HepG2 (cell line): ENCODE measurements around the gene NFATC2. TPM values are rescaled to one million over a fixed set of nuclear protein-coding genes. Genes with fewer than 3 reads are reported as not detected.

Experiments
- ARID5B ChIP-seq: IDR thresholded peaks from 2 replicates; pipeline ENCODE4 v1.4.0; 2020; ENCODE audit warnings: mild to moderate bottlenecking, missing genetic modification reagents
- CBFB ChIP-seq: sonication (generic); formaldehyde crosslinking; IDR thresholded peaks from 2 replicates; pipeline ENCODE4 v1.4.0; 2020; ENCODE audit warnings: missing genetic modification reagents
- HNF1B ChIP-seq: sonication (generic); formaldehyde crosslinking; IDR thresholded peaks from 2 replicates; pipeline ENCODE4 v1.5.1; 2020; ENCODE audit warnings: mild to moderate bottlenecking, moderate library complexity, missing genetic modification reagents
- ISL2 ChIP-seq: sonication (generic); formaldehyde crosslinking; IDR thresholded peaks from 2 replicates; pipeline ENCODE4 v1.5.0; 2020; ENCODE audit warnings: missing genetic modification reagents
- NR2F1 ChIP-seq, 2 experiments: fragments of 450-650 bp in 1 of 2; formaldehyde crosslinking in 1 of 2; IDR thresholded peaks; 2 replicates each; pipeline versions ENCODE4 v1.5.0 to v1.6.1; 2016 to 2020; ENCODE audit warnings: mild to moderate bottlenecking in 1 of 2, missing compliant biosample characterization in 1 of 2, missing genetic modification reagents in 1 of 2, moderate library complexity in 1 of 2
- PHF5A ChIP-seq: IDR thresholded peaks from one replicate; pipeline ENCODE4 v1.6.1; 2018; ENCODE audit warnings: low read depth, missing genetic modification reagents; ENCODE audit not compliant: unreplicated experiment
- SNAPC4 ChIP-seq: sonication (generic); formaldehyde crosslinking; IDR thresholded peaks from 2 replicates; pipeline ENCODE4 v1.4.0; 2020; ENCODE audit warnings: mild to moderate bottlenecking, missing genetic modification reagents
- ZNF292 ChIP-seq: sonication (generic); formaldehyde crosslinking; IDR thresholded peaks from 2 replicates; pipeline ENCODE4 v1.8.1; 2022; ENCODE audit warnings: mild to moderate bottlenecking, low read depth, missing genetic modification reagents, borderline replicate concordance
- ZNF724P ChIP-seq: sonication (generic); formaldehyde crosslinking; IDR thresholded peaks from 2 replicates; pipeline ENCODE4 v1.8.0; 2022; ENCODE audit warnings: missing genetic modification reagents, borderline replicate concordance
- ZNF780A ChIP-seq: sonication (generic); formaldehyde crosslinking; IDR thresholded peaks from 2 replicates; pipeline ENCODE4 v1.8.0; 2022; ENCODE audit warnings: mild to moderate bottlenecking, missing genetic modification reagents, moderate library complexity
- polyA plus RNA-seq, 8 experiments: library from polyadenylated mRNA; depleted of rRNA in 3 of 8; stranded (reverse) in 7 of 8; unstranded in 1 of 8; fragments of >200 nt; fragmentation: Illumina TruSeq in 4 of 8; extraction: Trizol in 4 of 8; gene quantifications; 2 replicates each; pipeline versions ENCODE4 v1.2.1 to v1.2.3, GENCODE V29; 2011 to 2016; ENCODE audit warnings: low read depth in 4 of 8, missing spikeins in 1 of 8, mixed read lengths in 1 of 8; ENCODE audit not compliant: insufficient read depth in 1 of 8
- total RNA-seq, 5 experiments: library from RNA; depleted of rRNA; stranded (reverse); fragments of >200 nt; fragmentation: Illumina TruSeq; extraction: Trizol; gene quantifications; 2 replicates each; pipeline ENCODE4 v1.2.3, GENCODE V29; 2016; ENCODE audit warnings: low read depth in 1 of 5
- TF ChIP-seq, protein P1 (sequence below): sonication (generic); formaldehyde crosslinking; IDR thresholded peaks from 2 replicates; pipeline ENCODE4 v1.5.1; 2020; ENCODE audit warnings: mild to moderate bottlenecking, missing genetic modification reagents, moderate library complexity
- TF ChIP-seq, protein P2 (sequence below): IDR thresholded peaks from 2 replicates; pipeline ENCODE4 v1.6.1; 2016

Gene NFATC2
- total and polyA plus RNA-seq, 2 of the 13 experiments (the other 11 are each of a cell fraction or from before 2014, with no cell fraction given) = 1.9 to 3.3 TPM

GRCh38 chr20:51428401-51429143 lies 113.9 kb downstream of the NFATC2 start (continued):
- TF ChIP-seq SNAPC4 (0 out of 2 replicates have a peak, but pooled peaks have one; percentile 44), ISL2 (CRISPR knock-in tag) (peak; percentile 87), NR2F1 (CRISPR knock-in tag; IDR thresholded peaks at IDR 0.05) (no peak; a peak in 1 of 4 replicates), ZNF780A (CRISPR knock-in tag) (no peak), PHF5A (CRISPR knock-in tag) (no peak), HNF1B (CRISPR knock-in tag) (peak; percentile 91), ARID5B (CRISPR knock-in tag) (peak; percentile 94), ZNF724P (CRISPR knock-in tag) (peak; percentile 42; the same call in 1 of the 2 replicates), ZNF292 (peak; percentile 98), CBFB (CRISPR knock-in tag) (0 out of 2 replicates have a peak, but pooled peaks have one; percentile 54)
- TF ChIP-seq, protein P1, sequence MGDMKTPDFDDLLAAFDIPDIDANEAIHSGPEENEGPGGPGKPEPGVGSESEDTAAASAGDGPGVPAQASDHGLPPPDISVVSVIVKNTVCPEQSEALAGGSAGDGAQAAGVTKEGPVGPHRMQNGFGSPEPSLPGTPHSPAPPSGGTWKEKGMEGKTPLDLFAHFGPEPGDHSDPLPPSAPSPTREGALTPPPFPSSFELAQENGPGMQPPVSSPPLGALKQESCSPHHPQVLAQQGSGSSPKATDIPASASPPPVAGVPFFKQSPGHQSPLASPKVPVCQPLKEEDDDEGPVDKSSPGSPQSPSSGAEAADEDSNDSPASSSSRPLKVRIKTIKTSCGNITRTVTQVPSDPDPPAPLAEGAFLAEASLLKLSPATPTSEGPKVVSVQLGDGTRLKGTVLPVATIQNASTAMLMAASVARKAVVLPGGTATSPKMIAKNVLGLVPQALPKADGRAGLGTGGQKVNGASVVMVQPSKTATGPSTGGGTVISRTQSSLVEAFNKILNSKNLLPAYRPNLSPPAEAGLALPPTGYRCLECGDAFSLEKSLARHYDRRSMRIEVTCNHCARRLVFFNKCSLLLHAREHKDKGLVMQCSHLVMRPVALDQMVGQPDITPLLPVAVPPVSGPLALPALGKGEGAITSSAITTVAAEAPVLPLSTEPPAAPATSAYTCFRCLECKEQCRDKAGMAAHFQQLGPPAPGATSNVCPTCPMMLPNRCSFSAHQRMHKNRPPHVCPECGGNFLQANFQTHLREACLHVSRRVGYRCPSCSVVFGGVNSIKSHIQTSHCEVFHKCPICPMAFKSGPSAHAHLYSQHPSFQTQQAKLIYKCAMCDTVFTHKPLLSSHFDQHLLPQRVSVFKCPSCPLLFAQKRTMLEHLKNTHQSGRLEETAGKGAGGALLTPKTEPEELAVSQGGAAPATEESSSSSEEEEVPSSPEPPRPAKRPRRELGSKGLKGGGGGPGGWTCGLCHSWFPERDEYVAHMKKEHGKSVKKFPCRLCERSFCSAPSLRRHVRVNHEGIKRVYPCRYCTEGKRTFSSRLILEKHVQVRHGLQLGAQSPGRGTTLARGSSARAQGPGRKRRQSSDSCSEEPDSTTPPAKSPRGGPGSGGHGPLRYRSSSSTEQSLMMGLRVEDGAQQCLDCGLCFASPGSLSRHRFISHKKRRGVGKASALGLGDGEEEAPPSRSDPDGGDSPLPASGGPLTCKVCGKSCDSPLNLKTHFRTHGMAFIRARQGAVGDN (CRISPR knock-in tag) = peak; percentile 95
- TF ChIP-seq, protein P2, sequence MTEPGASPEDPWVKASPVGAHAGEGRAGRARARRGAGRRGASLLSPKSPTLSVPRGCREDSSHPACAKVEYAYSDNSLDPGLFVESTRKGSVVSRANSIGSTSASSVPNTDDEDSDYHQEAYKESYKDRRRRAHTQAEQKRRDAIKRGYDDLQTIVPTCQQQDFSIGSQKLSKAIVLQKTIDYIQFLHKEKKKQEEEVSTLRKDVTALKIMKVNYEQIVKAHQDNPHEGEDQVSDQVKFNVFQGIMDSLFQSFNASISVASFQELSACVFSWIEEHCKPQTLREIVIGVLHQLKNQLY = peak; percentile 72
